IMR-90 (cell line): Measurements from ENCODE around the gene AFF2. TPM values are rescaled to one million over a fixed set of nuclear protein-coding genes. Genes with fewer than 3 reads are reported as not detected.

Source experiments
- ATAC-seq: fragments of 200-7000 bp; cut with Tn5 transposase; 2 replicates; pipeline ENCODE4 v1.9.1; 2020; ENCODE audit warnings: low read depth, mild to moderate bottlenecking, moderate library complexity
- BruUV-seq: library from RNA; stranded (reverse); fragments of 400-500 nt; replicated peaks from 2 replicates; lab custom pipeline; 2021; lab: Mats Ljungman, UMichigan
- CTCF ChIA-PET: fragments of 300-600 bp; formaldehyde crosslinking; extraction: SDS; loops from one replicate; lab custom pipeline; 2021; ENCODE audit warnings: antibody characterized with exemption; lab: Yijun Ruan, JAX
- POLR2A ChIA-PET: fragments of 300-600 bp; sonication (Branson Sonifier 250); formaldehyde crosslinking; loops from one replicate; lab custom pipeline; 2022; ENCODE audit warnings: antibody characterized with exemption; ENCODE audit not compliant: unreplicated experiment; lab: Charles Lee
- DNase-seq: peaks from one replicate; pipeline ENCODE4 v3.0.0; 2013
- H2AFZ ChIP-seq: replicated peaks from 2 replicates; pipeline ENCODE3; 2013; ENCODE audit warnings: low read length, mild to moderate bottlenecking; ENCODE audit not compliant: poor library complexity
- H2AK5ac ChIP-seq: 2 replicates; pipeline ENCODE4 v1.6.1; 2013; ENCODE audit warnings: low read depth, low read length, inconsistent platforms
- H2AK9ac ChIP-seq: replicated peaks from 2 replicates; pipeline ENCODE3; 2013; ENCODE audit warnings: mild to moderate bottlenecking, low read depth, low read length, moderate library complexity; ENCODE audit not compliant: poor library complexity
- H2BK120ac ChIP-seq: 2 replicates; pipeline ENCODE4 v1.6.1; 2013; ENCODE audit warnings: low read depth, low read length, inconsistent platforms
- H2BK15ac ChIP-seq: 3 replicates; pipeline ENCODE4 v1.6.1; 2013; ENCODE audit warnings: low read depth, low read length, inconsistent platforms
- H2BK20ac ChIP-seq: 2 replicates; pipeline ENCODE4 v1.6.1; 2013; ENCODE audit warnings: low read depth, mild to moderate bottlenecking, inconsistent platforms, low read length, moderate library complexity
- H2BK5ac ChIP-seq: 2 replicates; pipeline ENCODE4 v1.6.1; 2013; ENCODE audit warnings: mild to moderate bottlenecking, low read depth, low read length, inconsistent platforms; ENCODE audit not compliant: poor library complexity, severe bottlenecking
- H3K14ac ChIP-seq: replicated peaks from 2 replicates; pipeline ENCODE4 v1.6.1; 2013; ENCODE audit warnings: low read depth, low read length, inconsistent platforms
- H3K18ac ChIP-seq: 2 replicates; pipeline ENCODE4 v1.6.1; 2013; ENCODE audit warnings: low read depth, low read length, control low read depth
- H3K23ac ChIP-seq: 2 replicates; pipeline ENCODE4 v1.6.1; 2013; ENCODE audit warnings: low read depth, low read length, inconsistent platforms
- H3K27ac ChIP-seq: 2 replicates; pipeline ENCODE4 v1.5.1; 2013; ENCODE audit warnings: mild to moderate bottlenecking, control low read depth, low read length; ENCODE audit not compliant: insufficient read depth
- H3K27me3 ChIP-seq: 2 replicates; pipeline ENCODE4 v1.6.1; 2013; ENCODE audit warnings: low read length; ENCODE audit not compliant: control insufficient read depth, insufficient read depth
- H3K36me3 ChIP-seq: 2 replicates; pipeline ENCODE4 v1.6.1; 2013; ENCODE audit warnings: low read length, mixed read lengths; ENCODE audit not compliant: control insufficient read depth, insufficient read depth
- H3K4ac ChIP-seq: 2 replicates; pipeline ENCODE4 v1.6.1; 2013; ENCODE audit warnings: low read depth, low read length, inconsistent platforms
- H3K4me1 ChIP-seq: 2 replicates; pipeline ENCODE4 v1.6.1; 2013; ENCODE audit warnings: low read length, mixed read lengths; ENCODE audit not compliant: control insufficient read depth, insufficient read depth
- H3K4me2 ChIP-seq: 2 replicates; pipeline ENCODE4 v1.6.1; 2013; ENCODE audit warnings: low read depth, mild to moderate bottlenecking, control low read depth, low read length, moderate library complexity
- H3K4me3 ChIP-seq: 2 replicates; pipeline ENCODE4 v1.5.1; 2013; ENCODE audit warnings: low read depth, mild to moderate bottlenecking, control low read depth, low read length, moderate library complexity; ENCODE audit not compliant: insufficient read depth
- H3K56ac ChIP-seq: 2 replicates; pipeline ENCODE4 v1.6.1; 2013; ENCODE audit warnings: low read length, inconsistent platforms; ENCODE audit not compliant: insufficient read depth; ENCODE audit errors: extremely low read depth
- H3K79me1 ChIP-seq, 2 experiments: 2 replicates each; pipeline ENCODE4 v1.6.1; 2013; ENCODE audit warnings: low read length in 2 of 2, inconsistent platforms in 1 of 2, low read depth in 1 of 2
- H3K9ac ChIP-seq: 2 replicates; pipeline ENCODE4 v1.6.1; 2013; ENCODE audit warnings: low read depth, low read length, control low read depth
- H3K9me1 ChIP-seq: 2 replicates; pipeline ENCODE4 v1.6.1; 2013; ENCODE audit warnings: low read length, inconsistent platforms; ENCODE audit not compliant: insufficient read depth
- H3K9me3 ChIP-seq: 2 replicates; pipeline ENCODE4 v1.6.1; 2013; ENCODE audit warnings: low read length; ENCODE audit not compliant: control insufficient read depth, insufficient read depth
- H4K20me1 ChIP-seq: 2 replicates; pipeline ENCODE4 v1.6.1; 2013; ENCODE audit warnings: low read length, inconsistent platforms; ENCODE audit not compliant: insufficient read depth
- H4K5ac ChIP-seq: 2 replicates; pipeline ENCODE4 v1.6.1; 2013; ENCODE audit warnings: mild to moderate bottlenecking, low read depth, low read length, control low read depth
- H4K8ac ChIP-seq, 2 experiments: 2 replicates each; pipeline ENCODE4 v1.6.1; 2013; ENCODE audit warnings: low read depth in 2 of 2, low read length in 2 of 2, control low read depth in 1 of 2, inconsistent platforms in 1 of 2
- H4K91ac ChIP-seq: 2 replicates; pipeline ENCODE4 v1.6.1; 2013; ENCODE audit warnings: low read depth, low read length, inconsistent platforms; ENCODE audit not compliant: insufficient read depth
- BHLHE40 ChIP-seq: fragments of 150-350 bp; IDR thresholded peaks from 2 replicates; pipeline ENCODE4 v1.6.1; 2016; ENCODE audit warnings: mild to moderate bottlenecking, low read depth, low read length
- CEBPB ChIP-seq: IDR thresholded peaks from 2 replicates; pipeline ENCODE4 v1.6.1; 2012; ENCODE audit warnings: low read depth, low read length, improper control_type of control experiment
- CHD1 ChIP-seq: IDR thresholded peaks from 2 replicates; pipeline ENCODE4 v1.6.1; 2012; ENCODE audit warnings: low read depth, low read length, improper control_type of control experiment
- ELK1 ChIP-seq: fragments of 150-350 bp; IDR thresholded peaks from 2 replicates; pipeline ENCODE4 v1.6.1; 2016; ENCODE audit warnings: low read depth, mild to moderate bottlenecking, low read length, moderate library complexity, borderline replicate concordance
- NFE2L2 ChIP-seq: fragments of 150-350 bp; IDR thresholded peaks from 2 replicates; pipeline ENCODE4 v1.6.1; 2016; ENCODE audit warnings: low read depth, mild to moderate bottlenecking, low read length
- POLR2A ChIP-seq: IDR thresholded peaks from 2 replicates; pipeline ENCODE4 v1.6.1; 2012; ENCODE audit warnings: mild to moderate bottlenecking, low read depth, low read length
- RFX5 ChIP-seq: IDR thresholded peaks from 2 replicates; pipeline ENCODE4 v1.8.0; 2012; ENCODE audit warnings: low read depth, mild to moderate bottlenecking, low read length, moderate library complexity
- USF2 ChIP-seq: fragments of 150-350 bp; IDR thresholded peaks from 2 replicates; pipeline ENCODE4 v1.6.1; 2017; ENCODE audit warnings: mild to moderate bottlenecking, antibody characterized with exemption, low read length, low read depth
- WGBS, 2 experiments: methylation state at CpG; one replicate each; pipeline versions ENCODE4 v1.1.5 to v1.1.7; 2013; ENCODE audit warnings: missing lambda C conversion rate in 2 of 2; ENCODE audit not compliant: insufficient read length in 1 of 2; ENCODE audit errors: extremely low coverage in 2 of 2; 5-methylcytosine and 5-hydroxymethylcytosine counted together
- dilution Hi-C: fragments of 300-500 bp; cut with HindIII; formaldehyde crosslinking; loops from one replicate; pipeline ENCODE4 v1.14.3; 2018; ENCODE audit warnings: low sequenced_read_pairs; ENCODE audit not compliant: unreplicated experiment
- in situ Hi-C: fragments of 300-500 bp; cut with MboI; formaldehyde crosslinking; loops from 3 replicates; pipeline ENCODE4 v1.14.3; 2019; ENCODE audit warnings: low sequenced_read_pairs, inconsistent platforms, mixed read lengths
- intact Hi-C: fragments of 100-400 bp; cut with micrococcal nuclease; formaldehyde crosslinking; loops from 2 replicates; pipeline ENCODE4 v1.10.0; 2022
- polyA plus RNA-seq, 3 experiments: library from polyadenylated mRNA; depleted of rRNA; stranded (reverse); fragments of >200 nt; gene quantifications; 2 replicates each; pipeline ENCODE4 v1.2.3, GENCODE V29; 2012; ENCODE audit warnings: low replicate concordance in 1 of 3
- total RNA-seq: library from RNA; depleted of rRNA; stranded (reverse); fragments of >200 nt; gene quantifications from 2 replicates; pipeline ENCODE4 v1.2.3, GENCODE V29; 2012

The AFF2 gene
- total and polyA plus RNA-seq, 2 of the 4 experiments (the other 2 are of a cell fraction): 0.15 to 0.72 TPM

- no peak overlapping the region for H2BK20ac ChIP-seq
- DNase-seq (no peak), ATAC-seq (no peak)
- H3K27me3 ChIP-seq: no peaks in the 10 kb centered on the region
- H3K14ac ChIP-seq: no peak overlapping the region
- no peak overlapping the region for H3K9ac ChIP-seq
- intact Hi-C loops: no loop called here
- H3K79me1 ChIP-seq: no peaks in the 10 kb centered on the region
- H3K27ac ChIP-seq: no peak overlapping the region
- no peak overlapping the region for H3K4me3 ChIP-seq
- no TSS peak for BruUV-seq
- H2BK15ac ChIP-seq: no peak overlapping the region
- WGBS, 2 experiments: no CpG with 5 or more reads among the region's 6 CpGs
- H2BK5ac ChIP-seq: no peak overlapping the region
- no peaks in the 10 kb centered on the region for H3K9me3 ChIP-seq
- in situ Hi-C loops: no loop called here
- H3K4me2 ChIP-seq: no peak overlapping the region
- no peak overlapping the region for H4K5ac ChIP-seq
- H3K56ac ChIP-seq: no peak overlapping the region
- H3K23ac ChIP-seq: no peak overlapping the region
- no peak overlapping the region for H2BK120ac ChIP-seq
- TF ChIP-seq CEBPB (no peak), NFE2L2 (no peak), USF2 (no peak), ELK1 (no peak), RFX5 (no peak), CHD1 (no peak), BHLHE40 (no peak), POLR2A (no peak)
- H3K9me1 ChIP-seq: no peaks in the 10 kb centered on the region
- no peak overlapping the region for H4K91ac ChIP-seq
- no peak overlapping the region for H3K4ac ChIP-seq
- H2AK5ac ChIP-seq: no peak overlapping the region
- no peak overlapping the region for H2AK9ac ChIP-seq
- no peaks in the 10 kb centered on the region for H4K20me1 ChIP-seq
- ChIA-PET POLR2A (no interaction called here), CTCF (no interaction called here)
- no peaks in the 10 kb centered on the region for H3K36me3 ChIP-seq
- no peaks in the 10 kb centered on the region for H3K4me1 ChIP-seq
- H3K18ac ChIP-seq: no peak overlapping the region
- H2AFZ ChIP-seq: no peak overlapping the region
- dilution Hi-C loops: no loop called here
- no peak overlapping the region for H4K8ac ChIP-seq
Measured at GRCh38 chrX:148523303-148524080, 23.1 kb downstream of the AFF2 start.
